Stimulated activated CD8-positive, alpha-beta memory T cell treated with anti-CD3 and anti-CD28 coated beads, Interleukin-12 subunit alpha, Interleukin-12 subunit beta, amount 100 ng/mL, for 4 hours (primary cell): ENCODE measurements around the gene AGL.
A peak's percentile ranks its signal among the peaks of the same experiment; 100 is the strongest.
"Not testable (repeated sequence)": the region's sequence is repeated elsewhere in the genome, so short reads cannot be mapped to it uniquely, and the experiment has no call there.

Experiments used
- DNase-seq: peaks from one replicate; pipeline ENCODE4 v3.0.0-alpha.2; 2020; ENCODE audit warnings: low read depth

The AGL gene

DNA sequence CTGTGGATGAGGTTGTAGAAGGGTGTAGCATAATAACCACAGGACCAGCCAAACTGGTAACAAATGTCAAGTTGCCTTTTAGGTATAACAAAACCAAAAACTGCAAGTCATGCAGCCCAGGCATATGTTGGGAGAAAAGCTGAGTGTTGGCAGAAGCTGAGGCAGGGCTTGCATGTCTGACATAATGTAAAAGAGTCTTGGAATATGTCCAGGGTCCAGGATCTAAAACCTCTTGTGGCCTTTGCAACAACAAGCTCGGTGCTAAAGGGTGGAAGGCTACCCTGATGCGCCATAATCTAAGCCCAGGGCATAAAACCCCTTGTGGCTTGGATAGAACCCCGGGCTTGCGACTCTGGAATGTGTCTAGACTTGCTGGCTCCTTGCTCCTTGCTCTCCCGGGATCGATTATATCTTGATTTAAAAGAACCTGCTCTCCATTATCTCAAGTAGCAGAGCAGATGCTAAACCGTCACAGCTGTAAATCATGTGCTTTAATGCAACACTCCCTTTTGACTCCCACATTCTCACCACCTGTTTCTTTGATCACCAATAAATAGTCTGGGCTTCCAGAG is 93.1 kb downstream of the AGL start:
- DNase-seq = no peak

DNA sequence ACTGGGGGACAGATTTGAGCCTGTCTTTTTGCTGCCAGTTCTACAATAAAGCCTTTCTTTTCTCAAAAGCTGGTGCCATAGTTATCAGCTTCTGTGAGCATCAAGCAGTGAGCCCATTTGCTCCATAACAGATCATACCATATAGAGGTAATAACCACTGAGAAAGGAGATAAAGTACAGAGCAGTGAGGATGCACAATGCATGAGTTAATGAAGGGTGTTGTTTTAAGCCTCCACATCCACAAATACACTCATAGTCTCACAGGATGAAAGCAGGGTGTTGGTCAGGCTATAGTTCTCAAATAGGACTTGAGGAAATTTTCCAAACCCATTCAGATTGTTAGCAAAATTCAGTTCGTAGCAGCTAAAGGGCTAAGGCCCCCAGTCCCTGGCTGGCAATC is 94.0 kb downstream of the AGL start:
- DNase-seq = no peak

DNA sequence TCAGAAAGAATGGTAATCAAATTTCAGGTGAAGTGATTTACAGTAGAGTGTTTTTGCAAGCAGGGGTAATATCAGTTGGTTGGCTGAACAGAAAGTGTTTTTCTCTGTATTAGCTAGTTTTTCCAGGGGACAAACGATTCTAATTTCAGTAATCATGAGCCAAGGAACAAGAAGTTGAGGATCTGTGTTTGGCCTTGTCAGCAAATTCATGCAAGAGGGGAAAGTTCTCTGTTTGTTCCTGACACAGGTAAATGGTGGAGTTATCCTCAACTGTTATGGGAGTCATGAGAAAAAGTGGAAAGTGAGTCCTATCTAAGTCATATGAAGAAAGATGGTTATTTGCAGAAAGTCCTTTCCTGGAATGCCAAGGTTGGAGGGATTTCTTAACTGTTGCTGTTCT is 95.0 kb downstream of the AGL start:
- no peak for DNase-seq

DNA sequence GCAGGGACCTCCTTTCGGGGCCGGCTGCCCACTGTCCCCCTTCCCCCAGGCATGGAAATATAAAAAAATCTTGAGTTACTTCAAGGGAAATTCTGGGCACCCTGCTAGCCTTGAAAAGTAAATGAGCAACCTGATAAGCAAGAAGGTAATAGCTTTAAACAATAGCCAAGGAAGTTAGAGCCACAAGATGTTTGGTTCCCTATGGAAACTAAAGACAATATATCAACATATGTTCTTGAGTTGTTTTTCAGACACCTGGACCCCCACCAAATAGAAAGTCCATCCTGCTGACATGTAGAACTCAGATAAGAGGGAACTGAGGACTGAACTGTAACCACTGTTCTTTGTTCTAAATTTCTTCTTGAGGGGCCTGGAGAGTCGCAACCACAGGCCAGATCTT is 100.3 kb downstream of the AGL start:
- DNase-seq = no peak

DNA sequence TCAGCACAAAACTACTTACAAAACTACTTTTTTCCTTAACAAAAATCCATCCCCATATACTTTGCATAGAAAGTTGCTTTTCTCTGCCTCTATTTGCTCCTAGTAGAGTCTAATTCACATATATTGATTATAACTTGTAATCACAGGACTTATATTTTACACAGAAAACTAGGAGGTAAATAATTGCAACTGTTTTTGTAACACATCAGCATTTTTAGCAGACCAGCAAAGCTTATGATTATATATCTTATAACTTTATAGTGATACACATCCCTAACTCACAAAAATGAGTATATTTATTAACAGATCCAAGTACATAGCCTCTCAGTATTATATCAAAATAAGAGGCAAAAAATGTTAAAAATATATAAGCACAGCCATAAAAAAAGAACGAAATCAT is 102.4 kb downstream of the AGL start:
- DNase-seq = no peak

- no peak for DNase-seq
These were observed 105.2 kb downstream of the AGL start for GRCh38 chr1:99955375-99955774.

- DNase-seq = no peak
These were observed 106.6 kb downstream of the AGL start for GRCh38 chr1:99956755-99957154.

DNA sequence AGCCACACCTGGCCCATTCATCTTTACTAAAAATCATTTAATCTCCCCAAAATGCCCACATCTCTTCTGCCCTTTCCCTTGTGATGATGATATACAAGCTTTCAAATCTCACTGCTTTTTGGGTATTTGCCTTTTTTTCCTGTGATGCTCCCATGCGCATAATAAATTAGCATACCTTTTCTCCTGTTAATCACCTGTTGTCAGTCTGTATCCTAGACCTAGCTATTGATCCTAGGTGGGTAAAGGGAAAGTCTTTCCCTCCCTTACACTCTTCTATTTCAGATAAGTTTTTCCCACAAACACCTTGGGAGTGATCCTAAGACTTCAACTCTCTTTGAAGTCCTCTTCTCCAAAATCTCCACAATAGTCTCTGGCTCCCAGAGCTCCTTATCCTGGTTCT is 107.7 kb downstream of the AGL start:
- no peak for DNase-seq

DNA sequence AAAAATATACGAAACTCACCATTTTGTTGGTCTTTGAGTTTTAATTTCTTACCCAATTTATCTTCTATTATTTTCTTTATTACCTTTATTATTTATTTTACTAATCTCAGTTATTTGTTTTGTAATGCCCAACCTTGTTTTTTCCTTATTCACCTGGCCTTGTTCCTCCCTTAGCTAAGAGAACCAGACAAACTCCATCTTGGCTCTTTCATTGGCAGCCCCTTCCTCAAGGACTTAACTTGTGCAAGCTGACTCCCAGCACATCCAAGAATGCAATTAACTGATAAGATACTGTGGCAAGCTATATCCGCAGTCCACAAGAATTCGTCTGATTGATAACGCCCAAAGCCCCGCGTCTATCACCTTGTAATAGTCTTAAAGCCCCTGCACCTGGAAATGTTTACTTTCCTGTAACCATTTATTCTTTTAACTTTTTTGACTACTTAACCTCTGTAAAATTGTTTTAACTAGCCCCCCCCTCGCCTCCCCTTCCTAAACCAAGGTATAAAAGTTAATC is 109.1 kb downstream of the AGL start:
- not testable (repeated sequence) for DNase-seq

GRCh38 chr1:99960260-99960659 is 110.1 kb downstream of the AGL start:
- not testable (repeated sequence) for DNase-seq

GRCh38 chr1:99963041-99963795 is 113.1 kb downstream of the AGL start:
- no peak for DNase-seq

- DNase-seq = no peak
These were observed 114.6 kb downstream of the AGL start for GRCh38 chr1:99964806-99965205.

DNA sequence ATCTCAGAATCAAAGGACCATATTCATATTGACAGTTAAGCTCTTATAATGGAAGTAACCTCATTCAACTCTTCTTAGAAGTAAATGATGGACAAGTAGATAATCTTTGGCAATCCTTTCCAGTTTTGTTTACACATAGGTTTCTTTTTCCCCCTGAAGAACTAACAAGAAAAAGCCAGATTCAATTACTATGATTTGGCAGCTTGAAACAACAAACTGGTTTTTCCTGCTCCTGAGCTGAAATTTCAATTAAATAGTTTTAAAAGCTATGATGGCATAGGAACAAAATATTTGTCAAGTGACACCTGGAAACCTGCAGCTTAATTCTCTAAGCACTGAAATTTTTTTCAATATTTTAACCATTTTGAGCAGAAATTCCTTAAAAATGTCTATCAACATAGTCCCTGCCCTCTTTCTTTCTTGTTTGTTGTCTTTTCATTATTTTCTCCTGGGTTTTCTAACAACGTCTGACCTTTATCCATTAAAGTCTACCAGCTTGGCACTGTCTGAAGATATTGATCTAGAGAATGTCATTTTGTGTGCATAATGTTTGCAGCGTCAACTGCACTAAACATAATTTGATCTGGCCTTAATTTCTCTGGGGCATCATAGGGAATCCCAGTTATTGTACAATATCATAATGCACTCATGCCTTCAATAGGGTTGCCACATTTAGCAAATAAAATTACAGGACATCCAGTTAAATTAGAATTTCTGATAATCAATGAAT is 115.7 kb downstream of the AGL start:
- no peak for DNase-seq

DNA sequence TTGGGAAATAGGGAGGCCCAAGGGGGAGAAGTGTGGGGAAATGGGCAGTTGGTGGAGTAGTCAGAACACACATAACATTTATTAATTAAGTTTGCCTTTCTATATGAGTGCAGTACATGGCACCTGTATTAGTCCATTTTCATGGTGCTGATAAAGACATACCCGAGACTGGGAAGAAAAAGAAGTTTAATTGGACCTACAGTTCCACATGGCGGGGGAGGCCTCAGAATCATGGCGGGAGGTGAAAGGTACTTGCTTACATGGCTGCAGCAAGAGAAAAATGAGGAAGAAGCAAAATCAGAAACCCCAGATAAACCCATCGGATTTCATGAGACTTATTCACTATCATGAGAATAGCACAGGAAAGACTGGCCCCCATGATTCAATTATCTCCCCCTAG is 118.1 kb downstream of the AGL start:
- no peak for DNase-seq

DNA sequence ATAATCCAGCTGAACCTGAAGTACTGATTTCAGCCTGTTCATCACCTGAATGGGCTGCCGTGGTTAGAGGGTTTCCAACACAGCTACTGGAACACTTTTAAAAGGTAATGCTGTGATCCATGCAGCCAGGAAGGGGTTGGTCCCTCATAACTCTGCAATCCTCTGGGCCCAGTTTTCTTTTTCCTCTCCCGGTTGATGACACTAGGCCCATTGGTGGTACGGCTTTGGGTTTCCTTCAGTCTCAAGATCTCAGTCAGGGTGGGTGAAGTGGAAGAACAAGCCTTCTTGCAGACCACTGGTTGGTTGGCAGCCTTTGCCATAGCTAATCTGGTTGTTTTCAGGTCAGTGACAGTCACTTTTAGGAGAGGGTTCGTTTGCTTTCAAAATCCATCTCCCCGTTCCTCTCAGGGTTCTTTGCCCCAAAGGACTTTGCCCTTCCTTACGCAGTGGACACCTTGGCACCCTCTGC is 119.1 kb downstream of the AGL start:
- no peak for DNase-seq

- peak; percentile 59 for DNase-seq
These were observed 119.8 kb downstream of the AGL start, which contains the start of gene SLC35A3 for GRCh38 chr1:99969729-99970621. TSS of gene SLC35A3 (plus strand) at chr1:99969996. CDS start at chr1:99993555, 23,559 bp downstream.

DNA sequence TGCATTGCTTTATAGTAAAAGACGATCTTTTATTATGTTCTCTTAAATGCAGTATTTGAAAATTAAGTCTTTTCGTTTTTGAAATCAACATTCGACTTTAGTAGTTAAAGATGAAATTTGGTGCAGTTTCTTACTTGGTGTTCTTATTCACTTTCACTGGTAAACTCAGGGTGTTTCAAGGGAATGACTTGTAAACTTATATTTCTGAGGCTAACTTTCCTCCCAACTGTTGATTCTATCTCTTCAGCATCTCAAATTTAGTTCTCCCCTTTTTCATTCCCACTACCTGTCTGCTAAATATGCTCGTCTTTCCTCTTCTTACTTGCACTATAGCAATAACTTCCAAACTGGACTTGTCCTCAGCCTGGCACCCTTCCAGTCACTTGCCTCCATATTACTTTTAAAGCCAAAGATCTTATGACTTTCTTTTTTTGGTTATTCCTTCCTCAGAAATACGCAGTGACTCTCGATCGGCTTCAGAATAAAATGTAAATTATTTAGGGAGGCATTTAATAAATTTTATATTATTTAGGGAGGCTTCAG is 120.6 kb downstream of the AGL start:
- no peak for DNase-seq

GRCh38 chr1:99972066-99972465 is 121.9 kb downstream of the AGL start:
- not testable (repeated sequence) for DNase-seq
